GM20000 (cell line): ENCODE data around the gene FOXC1.

Source experiments
- DNase-seq: peaks from one replicate; pipeline ENCODE4 v3.0.0; 2012; ENCODE audit warnings: low spot score
- TF ChIP-seq, protein P1 (sequence below): IDR thresholded peaks from 2 replicates; pipeline ENCODE4 v1.5.1; 2012; ENCODE audit warnings: mild to moderate bottlenecking, control low read depth; ENCODE audit errors: extremely low read depth, missing control alignments

FOXC1 gene

DNA sequence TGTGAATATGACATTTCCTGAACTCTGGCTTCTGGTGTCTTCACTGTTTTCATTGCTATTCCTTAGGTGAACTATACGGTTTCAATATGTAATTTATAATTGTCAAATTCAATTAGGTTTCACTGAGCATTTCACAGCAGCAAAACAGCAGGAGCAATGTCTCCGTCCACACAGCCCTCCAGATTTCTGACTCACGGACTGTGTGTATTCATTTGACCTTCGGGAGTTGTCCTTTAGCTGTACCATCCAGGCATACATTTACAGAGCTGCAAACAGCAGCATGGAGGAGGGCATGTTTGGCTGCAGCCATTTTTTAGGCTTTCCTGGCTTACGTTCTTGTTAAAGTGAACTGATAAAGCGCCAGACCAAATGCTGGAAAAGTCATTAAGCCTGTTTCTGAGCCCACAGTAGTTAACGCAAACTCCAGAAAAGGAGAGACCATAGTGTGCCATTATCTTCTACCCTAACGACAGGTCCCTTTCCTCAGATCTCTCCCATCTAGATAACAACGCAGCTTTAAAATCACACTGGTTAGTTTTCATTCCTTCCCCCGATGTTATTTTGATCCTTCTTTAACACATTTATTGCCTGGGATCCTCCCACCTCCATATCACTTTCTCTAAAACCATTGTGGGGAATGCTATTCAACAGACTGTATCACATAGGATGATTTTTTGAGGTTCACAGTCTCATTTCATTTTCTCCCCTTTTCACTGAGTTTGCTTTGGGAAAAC is 18.3 kb downstream of the FOXC1 start:
- TF ChIP-seq, protein P1, sequence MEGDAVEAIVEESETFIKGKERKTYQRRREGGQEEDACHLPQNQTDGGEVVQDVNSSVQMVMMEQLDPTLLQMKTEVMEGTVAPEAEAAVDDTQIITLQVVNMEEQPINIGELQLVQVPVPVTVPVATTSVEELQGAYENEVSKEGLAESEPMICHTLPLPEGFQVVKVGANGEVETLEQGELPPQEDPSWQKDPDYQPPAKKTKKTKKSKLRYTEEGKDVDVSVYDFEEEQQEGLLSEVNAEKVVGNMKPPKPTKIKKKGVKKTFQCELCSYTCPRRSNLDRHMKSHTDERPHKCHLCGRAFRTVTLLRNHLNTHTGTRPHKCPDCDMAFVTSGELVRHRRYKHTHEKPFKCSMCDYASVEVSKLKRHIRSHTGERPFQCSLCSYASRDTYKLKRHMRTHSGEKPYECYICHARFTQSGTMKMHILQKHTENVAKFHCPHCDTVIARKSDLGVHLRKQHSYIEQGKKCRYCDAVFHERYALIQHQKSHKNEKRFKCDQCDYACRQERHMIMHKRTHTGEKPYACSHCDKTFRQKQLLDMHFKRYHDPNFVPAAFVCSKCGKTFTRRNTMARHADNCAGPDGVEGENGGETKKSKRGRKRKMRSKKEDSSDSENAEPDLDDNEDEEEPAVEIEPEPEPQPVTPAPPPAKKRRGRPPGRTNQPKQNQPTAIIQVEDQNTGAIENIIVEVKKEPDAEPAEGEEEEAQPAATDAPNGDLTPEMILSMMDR, result no peak
- DNase-seq, result no peak

GRCh38 chr6:1629316-1629715 is 19.6 kb downstream of the FOXC1 start:
- DNase-seq, result no peak
- TF ChIP-seq, protein P1, result no peak

- DNase-seq, result no peak
- TF ChIP-seq, protein P1, result no peak
Measured at GRCh38 chr6:1630212-1630770, 20.6 kb downstream of the FOXC1 start.

GRCh38 chr6:1630771-1631217 is 21.1 kb downstream of the FOXC1 start:
- no peak for DNase-seq
- TF ChIP-seq, protein P1, result no peak

DNA sequence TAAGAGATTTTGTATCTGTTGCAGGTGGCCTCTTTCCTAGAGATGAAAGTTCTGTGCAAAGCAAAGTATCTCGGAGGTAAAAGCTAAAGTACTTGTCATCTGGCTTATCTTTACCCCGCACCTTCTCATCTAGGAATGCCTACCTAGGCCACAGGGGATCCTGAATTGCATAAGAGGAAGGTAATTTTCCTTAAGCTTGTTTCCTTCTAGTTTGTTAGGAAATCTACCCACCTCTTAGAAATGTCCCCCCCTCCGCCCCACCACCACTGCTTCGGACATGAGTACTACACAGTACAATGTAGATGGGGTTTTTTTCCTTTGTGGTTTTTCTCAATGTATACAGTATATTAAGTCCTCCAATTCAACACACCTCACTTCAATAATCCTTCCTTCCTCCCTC is 21.5 kb downstream of the FOXC1 start:
- TF ChIP-seq, protein P1, result no peak
- DNase-seq, result no peak

GRCh38 chr6:1633366-1634021 is 23.8 kb downstream of the FOXC1 start:
- no peak for DNase-seq
- TF ChIP-seq, protein P1, result no peak

GRCh38 chr6:1634081-1634480 is 24.4 kb downstream of the FOXC1 start:
- TF ChIP-seq, protein P1, result no peak
- no peak for DNase-seq
